NCI-H1092 (cell line): ENCODE data around the gene MRPL36.

ENCODE experiments used
- DNase-seq: peaks from one replicate; lab custom pipeline; 2025; lab: John Stamatoyannopoulos, UW

Gene MRPL36

GRCh38 chr5:1764606-1764960 is 35.1 kb downstream of the MRPL36 start:
- DNase-seq, result no peak

DNA sequence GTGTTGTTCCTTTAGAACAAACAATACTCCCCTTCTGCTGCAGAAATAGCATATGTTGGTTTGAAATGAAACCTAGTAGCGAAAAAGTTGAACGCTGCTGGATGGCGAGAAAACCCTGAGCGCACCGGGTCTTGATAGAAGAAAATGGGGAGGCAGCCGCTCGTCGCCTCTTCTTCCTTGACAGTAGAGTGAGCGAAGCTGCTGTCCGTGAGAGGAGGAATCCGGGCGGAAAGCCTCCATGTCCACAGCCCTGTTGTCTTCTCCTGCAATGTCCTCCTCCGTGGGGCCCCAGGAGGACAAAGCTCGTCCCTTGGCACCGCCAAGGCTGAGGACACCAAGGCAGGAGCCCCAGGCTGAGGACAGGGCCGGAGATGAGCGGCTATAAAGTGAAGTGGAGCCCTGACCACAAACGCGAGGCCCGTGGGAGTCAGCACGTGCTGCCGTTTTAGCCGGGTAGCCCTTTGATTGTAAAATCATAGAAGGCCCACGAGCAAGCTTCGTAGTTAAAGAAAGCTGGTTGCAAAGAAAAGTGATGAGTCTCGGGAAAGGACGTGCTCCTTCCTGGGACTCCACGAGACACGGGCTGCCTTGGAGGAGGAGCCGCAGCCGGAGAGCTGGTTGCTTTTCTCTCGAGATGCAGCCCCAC is 35.6 kb downstream of the MRPL36 start:
- no peak for DNase-seq

DNA sequence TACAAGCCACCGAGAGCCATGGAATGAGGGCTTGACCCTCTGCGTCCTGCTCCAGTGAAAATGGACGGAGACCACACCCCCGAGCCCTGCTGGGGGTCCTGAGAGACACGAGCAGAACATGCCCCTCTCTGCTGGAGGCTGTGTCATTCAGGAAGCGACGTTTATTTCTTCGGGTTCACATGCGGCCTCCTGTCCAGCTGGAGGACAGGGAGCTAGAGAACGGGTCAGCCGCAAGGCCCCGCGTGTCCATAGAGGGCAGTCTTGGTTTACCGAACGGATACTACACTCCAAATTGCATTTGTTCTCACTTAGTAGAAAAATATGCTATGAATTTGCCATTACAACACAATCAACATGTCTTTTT is 36.1 kb downstream of the MRPL36 start:
- DNase-seq, result no peak

DNA sequence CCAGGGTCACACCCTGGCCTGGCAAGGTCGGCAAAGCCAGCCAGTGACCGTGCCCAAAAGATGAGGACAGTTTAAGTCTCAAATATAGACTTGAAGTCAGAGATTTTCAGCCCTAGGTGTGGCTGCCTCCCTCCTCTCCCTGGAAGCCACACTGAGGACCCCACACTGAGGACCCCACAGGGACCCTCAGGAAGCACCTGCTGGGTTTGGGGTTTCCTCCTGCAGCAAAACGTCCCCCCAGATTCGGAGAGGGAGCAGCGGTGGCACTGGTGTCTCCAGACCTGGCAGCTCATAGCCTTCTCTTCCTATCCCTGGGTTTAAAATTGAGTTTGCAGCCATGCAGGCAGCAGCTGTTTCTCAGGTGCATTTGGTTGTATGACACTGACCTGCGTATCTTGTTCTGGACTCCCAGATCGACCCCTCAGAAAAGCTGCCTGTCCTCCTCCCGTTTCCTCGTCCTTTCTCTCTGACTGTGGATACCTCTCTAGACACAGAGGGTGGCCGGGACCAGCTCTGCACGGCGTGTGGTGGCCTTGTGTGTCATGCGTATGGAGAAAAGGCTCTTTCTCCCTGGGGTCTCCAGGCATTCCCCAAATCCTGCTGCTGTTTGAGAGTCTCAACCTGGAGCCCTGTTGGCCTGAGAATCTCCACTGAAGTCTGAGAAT is 36.6 kb downstream of the MRPL36 start:
- no peak for DNase-seq

- no peak for DNase-seq
These were observed 37.3 kb downstream of the MRPL36 start for GRCh38 chr5:1762121-1762882.

GRCh38 chr5:1761453-1761755 is 38.2 kb downstream of the MRPL36 start:
- no peak for DNase-seq

DNA sequence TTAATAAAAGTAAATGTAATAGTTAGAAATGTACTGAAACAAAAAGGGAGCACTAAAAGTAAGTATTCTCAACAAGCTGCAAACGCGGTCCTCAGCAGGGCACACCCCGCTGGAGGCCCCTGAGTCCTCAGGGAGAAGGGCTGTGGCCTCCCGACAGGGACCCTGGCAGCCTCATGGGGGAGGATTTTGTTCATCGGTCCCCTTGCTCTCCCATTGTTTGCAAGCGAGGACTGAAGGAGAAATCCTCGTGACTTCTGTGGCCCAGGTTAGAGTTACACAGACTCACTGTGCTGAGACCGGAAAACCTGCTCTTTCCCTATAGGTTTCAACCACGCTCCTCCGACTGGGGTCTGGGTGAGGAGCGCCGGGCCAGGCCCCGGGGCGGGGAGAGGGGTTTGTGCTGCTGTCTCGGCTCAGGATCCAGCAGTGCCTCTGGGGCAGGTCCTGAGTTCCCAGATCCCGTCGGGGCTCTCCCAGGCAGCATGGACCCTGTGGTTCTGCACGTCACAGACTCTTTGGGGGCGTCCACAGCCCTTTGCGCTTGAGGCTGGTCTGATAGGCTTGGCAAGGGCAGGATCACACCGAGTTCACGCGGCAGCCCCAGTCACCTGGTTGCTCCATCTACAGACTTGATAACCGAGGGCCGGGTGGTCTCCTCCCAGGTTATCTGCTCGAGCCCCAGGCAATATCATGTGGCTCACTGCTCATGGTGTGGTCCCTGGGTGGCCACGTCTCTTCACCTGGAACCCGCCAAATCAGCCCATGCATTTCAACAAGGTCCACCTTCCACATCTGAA is 38.8 kb downstream of the MRPL36 start:
- no peak for DNase-seq

- no peak for DNase-seq
These were observed 39.4 kb downstream of the MRPL36 start for GRCh38 chr5:1760231-1760630.

DNA sequence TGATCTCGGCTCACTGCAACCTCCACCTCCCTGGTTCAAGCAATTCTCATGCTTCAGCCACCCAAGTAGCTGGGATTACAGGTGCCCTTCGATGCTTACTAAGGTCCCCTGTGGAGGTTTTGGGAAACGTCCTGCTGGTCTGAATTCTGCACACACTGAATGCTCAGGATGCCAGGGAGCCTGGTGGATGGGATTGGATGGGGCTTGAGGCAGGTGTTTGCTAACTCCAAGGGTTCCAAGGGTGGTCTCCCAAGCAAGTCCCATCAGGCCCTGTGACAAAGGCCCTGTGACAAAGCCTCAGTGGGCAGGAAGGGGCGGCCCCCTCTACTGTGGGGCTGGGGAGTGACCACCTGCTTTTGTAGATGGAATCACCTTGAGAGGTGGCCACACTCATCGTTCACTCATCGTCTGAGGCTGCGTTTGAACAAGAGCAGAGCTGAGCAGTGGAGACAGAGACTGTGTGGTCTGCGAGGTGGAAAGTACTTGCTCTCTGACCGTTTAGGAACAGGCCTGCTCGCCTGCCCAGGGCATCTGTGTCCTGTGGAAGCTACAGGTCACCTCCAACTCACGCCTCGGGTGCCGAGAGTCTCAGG is 40.2 kb downstream of the MRPL36 start:
- no peak for DNase-seq

- no peak for DNase-seq
These were observed 41.1 kb downstream of the MRPL36 start for GRCh38 chr5:1758574-1758973.

DNA sequence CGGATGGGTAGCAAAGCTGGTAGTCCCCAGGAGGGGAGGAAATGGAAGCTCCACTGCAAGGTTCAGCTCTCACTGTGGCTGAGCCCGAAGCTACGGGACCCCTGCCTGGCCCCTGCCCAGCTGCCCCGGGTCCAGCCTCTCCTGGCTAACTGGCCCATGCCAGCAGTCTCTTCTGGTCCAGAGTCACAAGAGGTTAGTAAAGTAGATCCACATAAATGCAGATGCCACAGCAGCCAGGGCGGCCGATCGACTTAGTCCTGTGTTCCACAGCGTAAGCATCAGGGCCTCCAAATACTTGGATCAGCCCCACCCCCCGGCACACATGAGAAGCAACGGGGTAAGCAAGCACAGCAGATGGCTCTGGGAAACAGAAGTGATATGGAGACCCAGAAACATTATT is 42.1 kb downstream of the MRPL36 start:
- no peak for DNase-seq

DNA sequence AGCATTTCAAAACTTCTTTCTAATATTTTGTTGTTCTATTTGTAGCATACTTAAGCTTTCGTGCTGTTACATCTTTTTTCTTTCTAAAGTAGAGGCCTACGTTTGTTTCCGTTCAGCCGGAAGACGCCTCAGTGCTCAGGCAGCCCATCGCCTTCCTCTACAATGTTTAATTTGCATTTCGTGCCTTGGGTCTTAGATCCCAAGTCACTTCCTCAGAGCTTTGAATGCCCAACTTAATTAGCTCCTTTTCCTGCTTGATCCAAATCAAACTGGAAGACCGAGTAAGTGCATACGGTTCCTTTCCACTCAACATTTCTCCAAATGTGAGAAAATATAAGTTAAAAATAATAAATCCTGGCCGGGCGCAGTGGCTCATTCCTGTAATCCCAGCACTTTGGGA is 43.2 kb downstream of the MRPL36 start:
- no peak for DNase-seq

DNA sequence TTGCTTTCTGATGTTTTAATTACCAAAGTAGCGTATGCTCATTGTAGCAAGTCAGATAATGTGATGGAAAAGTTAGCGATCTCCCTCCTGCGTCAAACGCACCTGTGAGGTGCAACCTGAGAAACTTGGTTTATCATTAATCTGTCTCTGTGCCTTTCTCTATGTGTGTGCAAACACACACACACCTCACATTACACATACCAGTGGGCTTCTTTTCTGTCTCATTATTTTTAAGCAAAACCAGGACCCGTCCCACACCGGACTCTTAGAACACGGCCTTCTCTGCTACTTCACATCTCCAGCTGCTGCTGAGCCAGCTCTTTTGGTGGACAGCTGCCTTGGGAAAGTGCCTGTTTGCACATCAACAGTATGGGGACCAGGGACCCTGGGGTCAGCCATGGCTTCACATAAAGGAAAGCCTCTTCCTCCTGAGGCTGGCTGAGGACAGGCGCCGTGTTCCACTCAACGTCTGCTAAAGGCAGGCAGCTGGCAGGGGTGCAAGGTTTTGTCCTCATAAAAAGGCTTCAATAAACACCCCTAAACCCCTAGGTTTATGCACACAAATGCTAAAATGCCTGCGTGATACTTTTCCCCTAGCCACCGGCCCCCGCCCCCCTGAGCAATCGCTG is 44.2 kb downstream of the MRPL36 start:
- no peak for DNase-seq

DNA sequence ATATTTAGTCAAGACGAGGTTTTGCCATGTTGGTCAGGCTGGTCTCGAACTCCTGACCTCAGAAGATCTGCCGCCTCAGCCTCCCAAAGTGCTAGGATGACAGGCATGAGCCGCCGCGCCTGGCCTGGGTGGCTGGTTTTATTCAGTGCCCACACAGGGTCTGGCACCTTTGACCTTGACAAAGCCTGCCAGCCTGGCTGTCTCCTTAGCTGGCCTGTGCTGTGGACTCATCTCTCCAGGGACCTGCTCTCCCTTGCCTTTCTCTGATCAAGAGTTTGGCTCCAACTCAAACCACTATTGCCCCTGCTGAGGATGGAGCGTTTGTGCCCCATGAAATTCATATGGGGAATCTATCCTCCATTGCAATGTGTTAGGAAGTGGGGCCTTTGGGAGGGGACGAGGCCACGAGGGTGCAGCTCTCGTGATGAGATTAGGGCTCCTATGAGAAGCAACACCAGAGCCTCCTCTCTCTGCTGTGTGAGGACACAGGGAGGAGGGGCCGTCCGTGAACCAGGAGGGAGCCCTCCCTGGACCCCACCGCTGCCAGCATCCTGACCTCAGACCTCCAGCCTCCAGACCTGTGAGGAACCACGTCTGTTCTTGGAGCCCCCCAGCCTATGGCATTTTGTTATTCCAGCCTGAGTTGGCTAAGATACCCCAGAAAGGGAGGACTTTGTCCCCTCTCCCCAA is 45.0 kb downstream of the MRPL36 start:
- DNase-seq, result no peak

DNA sequence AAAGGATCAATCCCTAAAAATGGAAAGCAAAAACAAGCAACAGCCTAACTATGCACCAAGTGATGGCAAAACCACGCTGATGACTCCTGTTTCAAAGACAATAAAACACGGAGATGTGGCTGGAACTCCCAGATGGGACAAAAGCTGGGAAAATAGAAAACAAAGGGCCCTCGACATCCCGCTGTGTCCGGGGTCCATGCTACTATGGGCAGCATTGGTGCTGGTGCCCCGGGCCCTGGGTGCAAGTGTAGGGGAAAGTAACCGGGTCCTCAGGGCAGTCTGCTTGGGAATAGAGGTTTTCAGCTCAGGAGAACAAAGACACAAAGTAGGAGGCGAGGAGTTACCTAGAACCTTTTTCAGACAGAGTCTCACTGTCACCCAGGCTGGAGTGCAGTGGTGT is 46.1 kb downstream of the MRPL36 start:
- DNase-seq, result no peak

- no peak for DNase-seq
These were observed 46.8 kb downstream of the MRPL36 start for GRCh38 chr5:1752881-1753280.

- no peak for DNase-seq
These were observed 47.5 kb downstream of the MRPL36 start for GRCh38 chr5:1751864-1752822.

- DNase-seq, result no peak
These were observed 48.4 kb downstream of the MRPL36 start for GRCh38 chr5:1751026-1751863.

DNA sequence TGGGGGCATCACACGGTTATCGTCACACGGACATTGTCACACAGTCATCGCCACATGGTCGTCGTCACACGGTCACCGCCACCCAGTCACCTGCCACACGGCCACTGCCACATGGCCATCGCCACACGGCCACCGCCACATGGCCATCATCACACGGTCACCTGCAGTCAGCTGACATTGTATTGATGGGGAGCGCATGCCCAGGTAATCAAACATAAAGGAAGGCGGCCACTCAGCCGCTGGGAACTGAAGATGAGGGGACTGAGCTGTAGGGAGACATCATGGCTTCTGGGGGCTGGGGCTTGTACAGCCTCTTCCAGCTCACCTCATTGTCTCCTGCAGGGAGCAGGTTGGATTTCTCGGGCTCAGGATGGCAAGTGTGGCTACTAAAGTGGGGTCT is 49.2 kb downstream of the MRPL36 start:
- no peak for DNase-seq
